Endothelial cell of umbilical vein (primary cell): ENCODE data around the gene LMLN. TPM values are rescaled to one million over a fixed set of nuclear protein-coding genes. Genes with fewer than 3 reads are reported as not detected.

Experiments used
- BruUV-seq: library from RNA; stranded (reverse); fragments of 400-500 nt; replicated peaks from 2 replicates; lab custom pipeline; 2021; lab: Mats Ljungman, UMichigan
- CTCF ChIA-PET: fragments of 300-600, 350-600 bp; sonication (Branson Sonifier 250); formaldehyde crosslinking; loops from one replicate; lab custom pipeline; 2021; ENCODE audit warnings: antibody characterized with exemption, inconsistent platforms; lab: Charles Lee
- POLR2A ChIA-PET: fragments of 300-600, 350-600 bp; sonication (Branson Sonifier 250); formaldehyde crosslinking; loops from one replicate; lab custom pipeline; 2021; ENCODE audit warnings: antibody characterized with exemption, inconsistent platforms; lab: Charles Lee
- DNase-seq: peaks from one replicate; pipeline ENCODE4 v3.0.0-alpha.2; 2011; ENCODE audit warnings: low read depth, low spot score
- FAIRE-seq: peaks from 2 replicates; lab custom pipeline; 2011; peaks lifted over from hg19 to GRCh38; lab: Jason Lieb, UNC
- H2AFZ ChIP-seq: 2 replicates; pipeline ENCODE4 v1.6.0; 2012; ENCODE audit warnings: low read depth, low read length, control low read depth, inconsistent platforms
- H3K27ac ChIP-seq: 2 replicates; pipeline ENCODE4 v1.5.1; 2011; ENCODE audit warnings: low read depth, mild to moderate bottlenecking, control low read depth, low read length, moderate library complexity; ENCODE audit not compliant: insufficient read depth
- H3K27me3 ChIP-seq, 2 experiments: 2 replicates each; pipeline versions ENCODE4 v1.6.0 to v1.6.1; 2011; ENCODE audit warnings: low read length in 2 of 2, mixed read lengths in 1 of 2; ENCODE audit not compliant: control insufficient read depth in 2 of 2, insufficient read depth in 2 of 2
- H3K36me3 ChIP-seq, 2 experiments: 2 replicates in 1 of 2; 3 replicates in 1 of 2; pipeline ENCODE4 v1.5.1; 2011; ENCODE audit warnings: low read length in 2 of 2, mild to moderate bottlenecking in 1 of 2, moderate library complexity in 1 of 2; ENCODE audit not compliant: control insufficient read depth in 2 of 2, insufficient read depth in 2 of 2; ENCODE audit errors: extremely low read depth in 1 of 2
- H3K4me1 ChIP-seq: 3 replicates; pipeline ENCODE4 v1.5.1; 2011; ENCODE audit warnings: mild to moderate bottlenecking, low read length; ENCODE audit not compliant: control insufficient read depth, insufficient read depth; ENCODE audit errors: extremely low read depth
- H3K4me2 ChIP-seq: 2 replicates; pipeline ENCODE4 v1.6.1; 2011; ENCODE audit warnings: low read length, control low read depth, mixed read lengths; ENCODE audit not compliant: insufficient read depth
- H3K4me3 ChIP-seq, 3 experiments: fragments of 200-600 bp in 1 of 3; sonication (generic), shearing (Covaris generic) in 1 of 3; replicated peaks in 1 of 3; 2 replicates each; pipeline ENCODE4 v1.5.1; 2011 to 2016; ENCODE audit warnings: control low read depth in 3 of 3, low read length in 3 of 3, mild to moderate bottlenecking in 2 of 3, inconsistent platforms in 1 of 3, low read depth in 1 of 3, moderate library complexity in 1 of 3; ENCODE audit not compliant: insufficient read depth in 1 of 3
- H3K79me2 ChIP-seq: 2 replicates; pipeline ENCODE4 v1.6.0; 2012; ENCODE audit warnings: low read length, inconsistent platforms; ENCODE audit not compliant: control insufficient read depth, insufficient read depth
- H3K9ac ChIP-seq: replicated peaks from 2 replicates; pipeline ENCODE3; 2011; ENCODE audit warnings: low read length, control low read depth; ENCODE audit not compliant: insufficient read depth; ENCODE audit errors: extremely low read depth
- H3K9me1 ChIP-seq: replicated peaks from 3 replicates; pipeline ENCODE4 v1.6.0; 2011; ENCODE audit warnings: mild to moderate bottlenecking, low read length; ENCODE audit not compliant: control insufficient read depth, insufficient read depth; ENCODE audit errors: extremely low read depth
- H3K9me3 ChIP-seq: replicated peaks from 2 replicates; pipeline ENCODE4 v1.5.1; 2012; ENCODE audit warnings: low read length, inconsistent platforms; ENCODE audit not compliant: control insufficient read depth, insufficient read depth
- H4K20me1 ChIP-seq: replicated peaks from 2 replicates; pipeline ENCODE3; 2011; ENCODE audit warnings: mild to moderate bottlenecking, low read length; ENCODE audit not compliant: control insufficient read depth, insufficient read depth; ENCODE audit errors: extremely low read depth
- EZH2 ChIP-seq: IDR thresholded peaks from 2 replicates; pipeline ENCODE4 v1.6.1; 2012; ENCODE audit warnings: borderline replicate concordance, low read depth, mild to moderate bottlenecking, moderate library complexity, low read length, inconsistent platforms; ENCODE audit not compliant: severe bottlenecking
- FOS ChIP-seq: IDR thresholded peaks from 2 replicates; pipeline ENCODE4 v1.6.1; 2011; ENCODE audit warnings: mild to moderate bottlenecking, low read length, moderate library complexity, borderline replicate concordance; ENCODE audit not compliant: insufficient read depth
- GATA2 ChIP-seq: IDR thresholded peaks from 2 replicates; pipeline ENCODE4 v1.7.0; 2011; ENCODE audit warnings: low read depth, mild to moderate bottlenecking, moderate library complexity, mixed read lengths, low read length; ENCODE audit not compliant: insufficient read length, insufficient read depth
- JUN ChIP-seq: IDR thresholded peaks from 2 replicates; pipeline ENCODE4 v1.6.1; 2011; ENCODE audit warnings: borderline replicate concordance, low read depth; ENCODE audit not compliant: insufficient read length, insufficient read depth
- MYC ChIP-seq: IDR thresholded peaks from one replicate; pipeline ENCODE4 v1.6.1; 2011; ENCODE audit warnings: mild to moderate bottlenecking, low read depth, low read length
- POLR2A ChIP-seq: IDR thresholded peaks from 2 replicates; pipeline ENCODE4 v1.6.1; 2012; ENCODE audit warnings: low read depth, mild to moderate bottlenecking, control low read depth, low read length
- POLR2AphosphoS5 ChIP-seq: IDR thresholded peaks from 2 replicates; pipeline ENCODE4 v1.6.1; 2012; ENCODE audit warnings: low read depth, mild to moderate bottlenecking, control low read depth, low read length, moderate library complexity; ENCODE audit not compliant: insufficient read depth
- dilution Hi-C: fragments of 300-500 bp; cut with MboI; formaldehyde crosslinking; loops from one replicate; pipeline ENCODE4 v1.15.0; 2019; ENCODE audit warnings: low sequenced_read_pairs; ENCODE audit not compliant: extremely low pct_ligation_motif_present
- intact Hi-C: fragments of 100-400 bp; cut with micrococcal nuclease; formaldehyde crosslinking; loops from one replicate; pipeline ENCODE4 v1.10.0; 2022
- polyA plus RNA-seq, 4 experiments: library from polyadenylated mRNA; depleted of rRNA in 3 of 4; stranded (reverse) in 3 of 4; unstranded in 1 of 4; fragments of >200 nt; gene quantifications; 2 replicates each; pipeline versions ENCODE4 v1.2.1 to v1.2.3, GENCODE V29; 2011 to 2012; ENCODE audit warnings: missing spikeins in 1 of 4
- total RNA-seq: library from RNA; stranded (reverse); gene quantifications from 2 replicates; pipeline ENCODE4 v1.2.3, GENCODE V29; 2021
- TF ChIP-seq, protein P1 (sequence below): IDR thresholded peaks from 2 replicates; pipeline ENCODE4 v1.6.1; 2011; ENCODE audit not compliant: insufficient read depth, insufficient read length
- TF ChIP-seq, protein P2 (sequence below), 2 donors: IDR thresholded peaks; 1 replicate in 1 of 2; 2 replicates in 1 of 2; pipeline ENCODE4 v1.5.1; 2011; ENCODE audit warnings: low read length in 2 of 2, mild to moderate bottlenecking in 2 of 2, moderate library complexity in 2 of 2, control low read depth in 1 of 2, inconsistent platforms in 1 of 2, low read depth in 1 of 2; ENCODE audit not compliant: insufficient read depth in 1 of 2; ENCODE audit errors: extremely low read depth in 1 of 2

LMLN gene
- total and polyA plus RNA-seq, 2 donors (not counting 3 experiments of a cell fraction or from before 2014, with no cell fraction given), result 4.8 to 6.5 TPM

DNA sequence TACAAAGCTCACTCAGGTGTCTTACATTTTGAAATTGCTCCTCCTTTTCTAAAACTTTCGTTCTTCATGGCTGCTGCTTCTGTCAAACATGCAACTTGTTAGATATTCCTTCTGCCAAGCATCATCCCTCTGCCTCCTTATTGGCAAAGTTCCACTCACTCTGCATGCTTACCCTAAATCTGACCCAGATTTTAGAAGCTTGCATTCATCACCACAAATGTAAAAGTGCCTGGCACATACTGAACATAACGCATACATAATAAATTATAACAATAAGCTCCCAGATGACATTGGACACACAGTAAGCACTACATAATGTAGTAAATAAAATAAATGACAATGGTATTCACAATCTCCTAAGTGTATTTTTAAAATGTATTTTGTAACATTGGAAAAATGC is 107.4 kb downstream of the LMLN start:
- dilution Hi-C loops, result no loop called here
- FAIRE-seq, result no peak

More for the DNA sequence above, 107.4 kb downstream of the LMLN start:
- POLR2A ChIA-PET, result no interaction called here
- Histone ChIP-seq H2AFZ (no peak overlapping the region), H3K36me3 (no peaks in the 10 kb centered on the region), H3K4me2 (no peak overlapping the region), H3K9me3 (no peaks in the 10 kb centered on the region), H4K20me1 (no peaks in the 10 kb centered on the region), H3K27ac (no peak overlapping the region), H3K4me3 (no peak overlapping the region), H3K4me1 (no peaks in the 10 kb centered on the region), H3K9me1 (no peaks in the 10 kb centered on the region), H3K9ac (no peak overlapping the region), H3K27me3 (peaks cover 5 to 13% of the 10 kb centered on the region in 2 experiments), H3K79me2 (no peaks in the 10 kb centered on the region)
- intact Hi-C loops, result no loop called here
- BruUV-seq, result no TSS peak
- no peak for TF ChIP-seq POLR2AphosphoS5
- TF ChIP-seq MYC, result no peak
- no peak for TF ChIP-seq JUN
- TF ChIP-seq, protein P1, sequence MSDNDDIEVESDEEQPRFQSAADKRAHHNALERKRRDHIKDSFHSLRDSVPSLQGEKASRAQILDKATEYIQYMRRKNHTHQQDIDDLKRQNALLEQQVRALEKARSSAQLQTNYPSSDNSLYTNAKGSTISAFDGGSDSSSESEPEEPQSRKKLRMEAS, result no peak
- TF ChIP-seq GATA2, result no peak
- TF ChIP-seq, protein P2, sequence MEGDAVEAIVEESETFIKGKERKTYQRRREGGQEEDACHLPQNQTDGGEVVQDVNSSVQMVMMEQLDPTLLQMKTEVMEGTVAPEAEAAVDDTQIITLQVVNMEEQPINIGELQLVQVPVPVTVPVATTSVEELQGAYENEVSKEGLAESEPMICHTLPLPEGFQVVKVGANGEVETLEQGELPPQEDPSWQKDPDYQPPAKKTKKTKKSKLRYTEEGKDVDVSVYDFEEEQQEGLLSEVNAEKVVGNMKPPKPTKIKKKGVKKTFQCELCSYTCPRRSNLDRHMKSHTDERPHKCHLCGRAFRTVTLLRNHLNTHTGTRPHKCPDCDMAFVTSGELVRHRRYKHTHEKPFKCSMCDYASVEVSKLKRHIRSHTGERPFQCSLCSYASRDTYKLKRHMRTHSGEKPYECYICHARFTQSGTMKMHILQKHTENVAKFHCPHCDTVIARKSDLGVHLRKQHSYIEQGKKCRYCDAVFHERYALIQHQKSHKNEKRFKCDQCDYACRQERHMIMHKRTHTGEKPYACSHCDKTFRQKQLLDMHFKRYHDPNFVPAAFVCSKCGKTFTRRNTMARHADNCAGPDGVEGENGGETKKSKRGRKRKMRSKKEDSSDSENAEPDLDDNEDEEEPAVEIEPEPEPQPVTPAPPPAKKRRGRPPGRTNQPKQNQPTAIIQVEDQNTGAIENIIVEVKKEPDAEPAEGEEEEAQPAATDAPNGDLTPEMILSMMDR (IDR thresholded peaks at IDR 0.05; ENCODE audit: extremely low read depth in 1 of 2, insufficient read depth in 1 of 2, low read depth in 1 of 2, low read length in 2 of 2), result no peak
- no peak for TF ChIP-seq EZH2
- TF ChIP-seq FOS, result no peak
- no peak for TF ChIP-seq POLR2A
- CTCF ChIA-PET, result interaction anchor here (2.7 to 3.0 kb wide), 2 partner anchors 13 to 17 kb away, joined by 10 to 13 read pairs; no protein-coding TSS in a partner anchor
- DNase-seq, result no peak
